PFSK-1 (cell line): ENCODE data around the gene SPATA1.

ENCODE experiments used
- POLR2AphosphoS5 ChIP-seq: IDR thresholded peaks from 2 replicates; pipeline ENCODE4 v1.6.1; 2012; ENCODE audit warnings: low read depth, mild to moderate bottlenecking, control low read depth, low read length, moderate library complexity
- REST ChIP-seq, 2 experiments: IDR thresholded peaks; 2 replicates each; pipeline versions ENCODE4 v1.6.1 to v1.8.0; 2011 to 2012; ENCODE audit warnings: low read depth in 2 of 2, low read length in 2 of 2, control low read depth in 1 of 2, inconsistent platforms in 1 of 2, mild to moderate bottlenecking in 1 of 2, moderate library complexity in 1 of 2; ENCODE audit not compliant: insufficient read depth in 1 of 2
- SIN3A ChIP-seq: IDR thresholded peaks from 2 replicates; pipeline ENCODE4 v1.6.1; 2012; ENCODE audit warnings: mild to moderate bottlenecking, low read length, moderate library complexity, borderline replicate concordance; ENCODE audit not compliant: insufficient read depth
- TAF1 ChIP-seq: IDR thresholded peaks from 2 replicates; pipeline ENCODE4 v1.6.1; 2012; ENCODE audit warnings: low read length, control low read depth, borderline replicate concordance; ENCODE audit not compliant: insufficient read depth

GRCh38 chr1:84510668-84511067, 4.5 kb downstream of the SPATA1 start:
- TF ChIP-seq POLR2AphosphoS5 (no peak), REST (IDR thresholded peaks at IDR 0.05; ENCODE audit: insufficient read depth in 1 of 2, low read depth in 2 of 2, low read length in 2 of 2) (no peak), SIN3A (no peak), TAF1 (no peak)
